WTC11 (cell line): ENCODE results near the gene MDM1. TPM values are rescaled to one million over a fixed set of nuclear protein-coding genes. Genes with fewer than 3 reads are reported as not detected.

Experiments used
- ATAC-seq: fragments of 200-7000 bp; cut with Tn5 transposase; 2 replicates; pipeline ENCODE4 v1.10.0; 2021; ENCODE audit warnings: mild to moderate bottlenecking, moderate library complexity
- CTCF ChIA-PET: fragments of 300-600 bp; sonication (Branson Sonifier 250); formaldehyde crosslinking; loops from one replicate; lab custom pipeline; 2021; ENCODE audit warnings: antibody characterized with exemption; lab: Charles Lee
- POLR2A ChIA-PET: fragments of 350-600 bp; sonication (Branson Sonifier 250); formaldehyde crosslinking; loops from one replicate; lab custom pipeline; 2021; ENCODE audit warnings: antibody characterized with exemption; lab: Charles Lee
- DNase-seq: peaks from one replicate; pipeline ENCODE4 v3.0.0; 2021; ENCODE audit warnings: low spot score
- H3K27ac Mint-ChIP-seq: 2 replicates; pipeline ENCODE4 v1.8.0; 2021; ENCODE audit warnings: mixed read lengths
- H3K27me3 Mint-ChIP-seq: 2 replicates; pipeline ENCODE4 v1.8.0; 2021; ENCODE audit warnings: low read depth, mild to moderate bottlenecking, moderate library complexity, mixed read lengths
- H3K36me3 Mint-ChIP-seq: 2 replicates; pipeline ENCODE4 v1.8.0; 2021; ENCODE audit warnings: mixed read lengths
- H3K4me1 Mint-ChIP-seq: 2 replicates; pipeline ENCODE4 v1.8.0; 2022; ENCODE audit warnings: mixed read lengths
- H3K4me3 Mint-ChIP-seq: 2 replicates; pipeline ENCODE4 v1.8.0; 2021; ENCODE audit warnings: mild to moderate bottlenecking, moderate library complexity, mixed read lengths
- H3K9me3 Mint-ChIP-seq: 2 replicates; pipeline ENCODE4 v1.8.0; 2021; ENCODE audit warnings: mixed read lengths
- AFF4 ChIP-seq: sonication (generic); formaldehyde crosslinking; IDR thresholded peaks from 2 replicates; pipeline ENCODE4 v1.8.1; 2023; ENCODE audit warnings: mild to moderate bottlenecking, missing genetic modification reagents, borderline replicate concordance
- ARID4B ChIP-seq: sonication (generic); formaldehyde crosslinking; IDR thresholded peaks from 2 replicates; pipeline ENCODE4 v1.8.0; 2023; ENCODE audit warnings: missing genetic modification reagents, mild to moderate bottlenecking, borderline replicate concordance
- CREB1 ChIP-seq: sonication (generic); formaldehyde crosslinking; IDR thresholded peaks from 2 replicates; pipeline ENCODE4 v1.8.0; 2023; ENCODE audit warnings: mild to moderate bottlenecking, missing genetic modification reagents
- ESRRA ChIP-seq: sonication (generic); formaldehyde crosslinking; IDR thresholded peaks from 2 replicates; pipeline ENCODE4 v1.8.1; 2022; ENCODE audit warnings: mild to moderate bottlenecking, missing genetic modification reagents, borderline replicate concordance
- GRHL2 ChIP-seq: fragments of 250-450 bp; sonication (Bioruptor Pico); IDR thresholded peaks from 2 replicates; pipeline ENCODE4 v1.8.0; 2022; ENCODE audit warnings: mild to moderate bottlenecking, moderate library complexity; ENCODE audit not compliant: insufficient replicate concordance, severe bottlenecking
- MLX ChIP-seq: sonication (generic); formaldehyde crosslinking; IDR thresholded peaks from 2 replicates; pipeline ENCODE4 v1.8.1; 2023; ENCODE audit warnings: mild to moderate bottlenecking, missing genetic modification reagents, moderate library complexity
- PRRX2 ChIP-seq: fragments of 250-450 bp; sonication (Bioruptor Pico); IDR thresholded peaks from 2 replicates; pipeline ENCODE4 v1.8.0; 2021; ENCODE audit warnings: mild to moderate bottlenecking
- SOX15 ChIP-seq: fragments of 250-450 bp; sonication (Bioruptor Pico); IDR thresholded peaks from 2 replicates; pipeline ENCODE4 v1.9.0; 2021; ENCODE audit warnings: mild to moderate bottlenecking
- TP53 ChIP-seq: sonication (generic); formaldehyde crosslinking; IDR thresholded peaks from 2 replicates; pipeline ENCODE4 v1.8.1; 2023; ENCODE audit warnings: mild to moderate bottlenecking, missing genetic modification reagents
- ZBTB43 ChIP-seq: sonication (generic); formaldehyde crosslinking; IDR thresholded peaks from 2 replicates; pipeline ENCODE4 v1.8.1; 2023; ENCODE audit warnings: mild to moderate bottlenecking, missing genetic modification reagents
- ZNF121 ChIP-seq: sonication (generic); formaldehyde crosslinking; IDR thresholded peaks from 2 replicates; pipeline ENCODE4 v1.8.0; 2023; ENCODE audit warnings: missing genetic modification reagents
- ZNF263 ChIP-seq: sonication (generic); formaldehyde crosslinking; IDR thresholded peaks from 2 replicates; pipeline ENCODE4 v1.8.1; 2022; ENCODE audit warnings: low read depth, mild to moderate bottlenecking, moderate library complexity, missing genetic modification reagents
- ZNF396 ChIP-seq: fragments of 250-450 bp; sonication (Bioruptor Pico); IDR thresholded peaks from 2 replicates; pipeline ENCODE4 v1.8.0; 2021; ENCODE audit warnings: mild to moderate bottlenecking, moderate library complexity, borderline replicate concordance
- ZNF425 ChIP-seq: fragments of 250-450 bp; sonication (Bioruptor Pico); conservative IDR thresholded peaks from 2 replicates; pipeline ENCODE4 v1.9.0; 2021; ENCODE audit warnings: mild to moderate bottlenecking
- ZNF671 ChIP-seq: fragments of 250-450 bp; sonication (Bioruptor Pico); IDR thresholded peaks from 2 replicates; pipeline ENCODE4 v1.8.0; 2021; ENCODE audit warnings: mild to moderate bottlenecking
- total RNA-seq: library from RNA; stranded (reverse); gene quantifications from 3 replicates; pipeline ENCODE4 v1.2.3, GENCODE V29; 2021
- TF ChIP-seq, protein P1 (sequence below): fragments of 250-450 bp; sonication (Bioruptor Pico); IDR thresholded peaks from 2 replicates; pipeline ENCODE4 v1.8.0; 2021; ENCODE audit warnings: mild to moderate bottlenecking
- TF ChIP-seq, protein P2 (sequence below): sonication (generic); formaldehyde crosslinking; IDR thresholded peaks from 2 replicates; pipeline ENCODE4 v1.8.0; 2022; ENCODE audit warnings: mild to moderate bottlenecking, missing genetic modification reagents

Gene MDM1
- total RNA-seq, 1 experiment from 2014 or later, result 9.1 TPM

DNA sequence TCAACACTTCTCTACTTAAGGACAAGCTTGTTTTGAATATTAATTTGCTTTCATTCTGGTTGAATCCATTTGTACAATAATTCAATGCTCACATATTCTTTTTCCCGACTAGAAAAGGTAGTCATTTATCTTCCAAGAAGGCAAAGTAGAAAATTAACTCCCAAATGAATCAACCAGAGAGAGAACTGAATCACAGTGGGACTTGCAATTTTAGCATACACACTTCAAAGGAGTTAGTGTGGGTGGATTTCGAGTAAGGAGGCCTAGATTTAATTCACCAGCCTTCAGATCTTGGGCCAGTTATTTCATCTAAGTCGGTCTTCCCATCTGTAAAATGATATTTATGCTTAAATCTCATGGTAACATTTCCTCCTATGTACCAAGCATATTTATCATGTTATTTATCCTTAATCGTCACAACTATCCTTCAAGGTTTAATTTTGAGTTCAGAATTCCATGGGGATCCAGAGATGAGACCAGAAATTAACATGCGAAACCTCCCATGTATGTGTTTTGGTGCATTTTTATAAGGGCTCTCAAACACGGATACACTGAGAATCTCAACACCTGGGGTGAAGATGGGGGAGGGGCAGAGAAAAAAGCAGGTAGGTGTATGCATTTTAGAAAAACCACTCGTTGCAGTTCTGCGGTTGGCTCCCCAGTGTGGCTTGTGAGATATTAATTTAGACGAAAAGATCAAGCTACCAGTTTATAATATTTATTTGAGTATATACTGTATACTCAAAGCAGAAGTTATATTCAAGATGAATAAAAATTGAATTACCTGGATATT, 39.8 kb downstream of the MDM1 start:
- ChIA-PET POLR2A (interaction anchor here (1.2 kb wide), 1 partner anchor 21 kb away, joined by 3 read pairs; no protein-coding TSS in a partner anchor), CTCF (interaction anchor here (1.0 to 1.1 kb wide), 2 partner anchors 25 to 134 kb away, joined by 3 read pairs; no protein-coding TSS in a partner anchor)
- TF ChIP-seq GRHL2 (CRISPR knock-in tag) (no peak), SOX15 (CRISPR knock-in tag) (no peak), ARID4B (no peak), ZNF396 (CRISPR knock-in tag) (no peak), ZNF263 (CRISPR knock-in tag) (no peak), CREB1 (CRISPR knock-in tag) (no peak), ZBTB43 (CRISPR knock-in tag) (no peak)
- ATAC-seq (no peak), DNase-seq (no peak)
- H3K4me3 Mint-ChIP-seq, result no peak overlapping the region
- no peaks in the 10 kb centered on the region for H3K4me1 Mint-ChIP-seq
- H3K27ac Mint-ChIP-seq, result no peak overlapping the region
- H3K36me3 Mint-ChIP-seq, result no peaks in the 10 kb centered on the region
- no peaks in the 10 kb centered on the region for H3K27me3 Mint-ChIP-seq
- H3K9me3 Mint-ChIP-seq, result no peaks in the 10 kb centered on the region

DNA sequence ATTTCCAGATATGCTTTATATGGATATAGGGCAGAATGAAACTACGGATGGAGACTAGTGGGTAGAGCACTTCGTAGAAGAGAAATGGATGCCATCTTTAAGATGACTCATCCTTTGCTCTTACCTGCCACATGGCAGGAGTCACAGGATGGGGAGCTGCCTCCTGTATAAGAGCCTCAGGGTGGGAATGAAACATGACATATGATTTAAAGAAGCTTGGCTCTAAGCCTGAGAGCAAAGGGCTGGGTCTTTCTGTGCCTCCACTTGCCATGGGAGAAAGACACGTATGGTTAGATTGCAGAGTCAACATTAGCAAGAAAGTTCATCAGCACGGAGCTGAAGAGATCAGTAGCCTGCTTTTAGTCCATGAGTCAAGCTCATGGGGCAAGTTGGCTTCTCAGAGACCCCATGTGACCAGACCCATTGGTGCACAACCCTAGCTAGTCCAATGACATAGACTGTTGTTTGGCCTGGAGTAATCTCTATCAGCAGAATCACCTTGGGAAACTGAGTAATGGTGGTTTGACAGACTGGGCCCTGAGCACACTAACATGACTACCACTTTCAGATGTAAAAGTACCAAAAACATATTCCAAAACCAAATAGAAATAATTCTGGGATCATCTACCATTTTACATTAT, 40.6 kb downstream of the MDM1 start:
- CTCF ChIA-PET, result no interaction called here
- TF ChIP-seq ZNF425 (CRISPR knock-in tag), result no peak
- TF ChIP-seq ESRRA (CRISPR knock-in tag), result no peak
- no peak for TF ChIP-seq ZNF671 (CRISPR knock-in tag)
- TF ChIP-seq GRHL2 (CRISPR knock-in tag), result no peak
- no peak for TF ChIP-seq TP53 (CRISPR knock-in tag)
- no peak for TF ChIP-seq ZNF121 (CRISPR knock-in tag)
- TF ChIP-seq PRRX2 (CRISPR knock-in tag), result no peak
- no peak for TF ChIP-seq MLX (CRISPR knock-in tag)
- TF ChIP-seq AFF4 (CRISPR knock-in tag), result no peak
- TF ChIP-seq, protein P1, sequence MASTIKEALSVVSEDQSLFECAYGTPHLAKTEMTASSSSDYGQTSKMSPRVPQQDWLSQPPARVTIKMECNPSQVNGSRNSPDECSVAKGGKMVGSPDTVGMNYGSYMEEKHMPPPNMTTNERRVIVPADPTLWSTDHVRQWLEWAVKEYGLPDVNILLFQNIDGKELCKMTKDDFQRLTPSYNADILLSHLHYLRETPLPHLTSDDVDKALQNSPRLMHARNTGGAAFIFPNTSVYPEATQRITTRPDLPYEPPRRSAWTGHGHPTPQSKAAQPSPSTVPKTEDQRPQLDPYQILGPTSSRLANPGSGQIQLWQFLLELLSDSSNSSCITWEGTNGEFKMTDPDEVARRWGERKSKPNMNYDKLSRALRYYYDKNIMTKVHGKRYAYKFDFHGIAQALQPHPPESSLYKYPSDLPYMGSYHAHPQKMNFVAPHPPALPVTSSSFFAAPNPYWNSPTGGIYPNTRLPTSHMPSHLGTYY (CRISPR knock-in tag), result no peak
- TF ChIP-seq, protein P2, sequence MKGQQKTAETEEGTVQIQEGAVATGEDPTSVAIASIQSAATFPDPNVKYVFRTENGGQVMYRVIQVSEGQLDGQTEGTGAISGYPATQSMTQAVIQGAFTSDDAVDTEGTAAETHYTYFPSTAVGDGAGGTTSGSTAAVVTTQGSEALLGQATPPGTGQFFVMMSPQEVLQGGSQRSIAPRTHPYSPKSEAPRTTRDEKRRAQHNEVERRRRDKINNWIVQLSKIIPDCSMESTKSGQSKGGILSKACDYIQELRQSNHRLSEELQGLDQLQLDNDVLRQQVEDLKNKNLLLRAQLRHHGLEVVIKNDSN, result no peak

More for the DNA sequence above, 40.6 kb downstream of the MDM1 start:
- Mint-ChIP-seq H3K4me3 (no peak overlapping the region), H3K9me3 (no peaks in the 10 kb centered on the region), H3K36me3 (no peaks in the 10 kb centered on the region), H3K27ac (no peak overlapping the region), H3K4me1 (no peaks in the 10 kb centered on the region), H3K27me3 (no peaks in the 10 kb centered on the region)
- no peak for ATAC-seq
- POLR2A ChIA-PET, result interaction anchor here (1.2 kb wide), 1 partner anchor 20 kb away, joined by 3 read pairs; no protein-coding TSS in a partner anchor
- no peak for DNase-seq
